ENCODE measurements around the gene DGKI. TPM values are rescaled to one million over a fixed set of nuclear protein-coding genes. Genes with fewer than 3 reads are reported as not detected.

The DGKI gene
- total RNA-seq, 1 donor from 2014 or later, result 2.2 TPM

- peaks cover 7% of the 10 kb centered on the region for H3K4me1 Mint-ChIP-seq
- no peak overlapping the region for H3K27ac Mint-ChIP-seq (ENCODE audit: unreplicated experiment)
- TF ChIP-seq CTCF (conservative IDR thresholded peaks at IDR 0.05), result no peak
- H3K4me3 Mint-ChIP-seq, result no peak overlapping the region
- H3K9me3 Mint-ChIP-seq, result no peaks in the 10 kb centered on the region
- no peak for DNase-seq (ENCODE audit: low read depth, low spot score)
- H3K36me3 Mint-ChIP-seq (ENCODE audit: low read depth), result peaks cover 3% of the 10 kb centered on the region
- H3K27me3 Mint-ChIP-seq (ENCODE audit: low read depth), result no peaks in the 10 kb centered on the region
Observed at GRCh38 chr7:137480824-137481365, 365.9 kb downstream of the DGKI start.

GRCh38 chr7:137480401-137480800 is 366.4 kb downstream of the DGKI start:
- H3K27ac Mint-ChIP-seq (ENCODE audit: unreplicated experiment), result no peak overlapping the region
- H3K4me3 Mint-ChIP-seq, result no peak overlapping the region
- H3K9me3 Mint-ChIP-seq, result no peaks in the 10 kb centered on the region
- H3K27me3 Mint-ChIP-seq (ENCODE audit: low read depth), result no peaks in the 10 kb centered on the region
- peaks cover 3% of the 10 kb centered on the region for H3K36me3 Mint-ChIP-seq (ENCODE audit: low read depth)
- TF ChIP-seq CTCF (conservative IDR thresholded peaks at IDR 0.05), result no peak
- H3K4me1 Mint-ChIP-seq, result peaks cover 7% of the 10 kb centered on the region
- DNase-seq (ENCODE audit: low read depth, low spot score), result no peak

- Mint-ChIP-seq H3K9me3 (no peaks in the 10 kb centered on the region), H3K27ac (ENCODE audit: unreplicated experiment) (peak overlapping the region; percentile 36), H3K27me3 (ENCODE audit: low read depth) (no peaks in the 10 kb centered on the region), H3K36me3 (ENCODE audit: low read depth) (peaks cover 3% of the 10 kb centered on the region), H3K4me3 (no peak overlapping the region), H3K4me1 (peaks cover 7% of the 10 kb centered on the region)
- no peak for TF ChIP-seq CTCF (conservative IDR thresholded peaks at IDR 0.05)
- no peak for DNase-seq (ENCODE audit: low read depth, low spot score)
Observed at GRCh38 chr7:137476937-137477336, 369.8 kb downstream of the DGKI start.

GRCh38 chr7:137475966-137476365 is 370.8 kb downstream of the DGKI start:
- Mint-ChIP-seq H3K4me1 (peaks cover 7% of the 10 kb centered on the region), H3K27ac (ENCODE audit: unreplicated experiment) (no peak overlapping the region), H3K27me3 (ENCODE audit: low read depth) (no peaks in the 10 kb centered on the region), H3K36me3 (ENCODE audit: low read depth) (peaks cover 3% of the 10 kb centered on the region), H3K9me3 (no peaks in the 10 kb centered on the region), H3K4me3 (no peak overlapping the region)
- TF ChIP-seq CTCF (conservative IDR thresholded peaks at IDR 0.05), result no peak
- no peak for DNase-seq (ENCODE audit: low read depth, low spot score)

GRCh38 chr7:137474540-137475026 is 372.2 kb downstream of the DGKI start:
- TF ChIP-seq CTCF (conservative IDR thresholded peaks at IDR 0.05), result no peak
- H3K4me3 Mint-ChIP-seq, result no peak overlapping the region
- H3K9me3 Mint-ChIP-seq, result no peaks in the 10 kb centered on the region
- no peak for DNase-seq (ENCODE audit: low read depth, low spot score)
- peaks cover 7% of the 10 kb centered on the region for H3K4me1 Mint-ChIP-seq
- peaks cover 3% of the 10 kb centered on the region for H3K36me3 Mint-ChIP-seq (ENCODE audit: low read depth)
- no peak overlapping the region for H3K27ac Mint-ChIP-seq (ENCODE audit: unreplicated experiment)
- H3K27me3 Mint-ChIP-seq (ENCODE audit: low read depth), result no peaks in the 10 kb centered on the region

Measured in neural crest cell (in vitro differentiated cells).